HG03520 (cell line): Measurements from ENCODE around the gene KICS2.
"Not testable (repeated sequence)": the region's sequence is repeated elsewhere in the genome, so short reads cannot be mapped to it uniquely, and the experiment has no call there.

Experiments used
- ATAC-seq: cut with Tn5 transposase; IDR thresholded peaks from one replicate; pipeline ENCODE4 v1.9.1; 2021; ENCODE audit warnings: mild to moderate bottlenecking, moderate library complexity; ENCODE audit not compliant: unreplicated experiment

Gene KICS2

GRCh38 chr12:64217643-64218042, 4.5 kb downstream of the KICS2 start:
- ATAC-seq = not testable (repeated sequence)

GRCh38 chr12:64216239-64216638, 5.9 kb downstream of the KICS2 start:
- no peak for ATAC-seq

- no peak for ATAC-seq
Measured at GRCh38 chr12:64212119-64212746, 9.9 kb downstream of the KICS2 start.

- no peak for ATAC-seq
Measured at GRCh38 chr12:64207453-64207852, 14.6 kb downstream of the KICS2 start.

GRCh38 chr12:64205542-64205941, 16.6 kb downstream of the KICS2 start:
- no peak for ATAC-seq

- no peak for ATAC-seq
Measured at GRCh38 chr12:64203775-64204174, 18.3 kb downstream of the KICS2 start.

- ATAC-seq = no peak
Measured at GRCh38 chr12:64203036-64203435, 19.1 kb downstream of the KICS2 start.

- ATAC-seq = not testable (repeated sequence)
Measured at GRCh38 chr12:64195841-64196240, 26.3 kb downstream of the KICS2 start.

- ATAC-seq = no peak
Measured at GRCh38 chr12:64194333-64195149, 27.6 kb downstream of the KICS2 start.

GRCh38 chr12:64193931-64194330, 28.2 kb downstream of the KICS2 start:
- ATAC-seq = no peak

- peak; percentile 93 for ATAC-seq
Measured at GRCh38 chr12:64192644-64193444, 29.3 kb downstream of the KICS2 start.

GRCh38 chr12:64190140-64190539, 32.0 kb downstream of the KICS2 start:
- no peak for ATAC-seq

GRCh38 chr12:64189530-64189929, 32.6 kb downstream of the KICS2 start:
- no peak for ATAC-seq

GRCh38 chr12:64187794-64188193, 34.3 kb downstream of the KICS2 start:
- ATAC-seq = no peak

GRCh38 chr12:64187370-64187769, 34.7 kb downstream of the KICS2 start:
- ATAC-seq = no peak

- peak; percentile 99 for ATAC-seq
Measured at GRCh38 chr12:64186789-64187188, 35.3 kb downstream of the KICS2 start.

GRCh38 chr12:64184216-64184615, 37.9 kb downstream of the KICS2 start:
- ATAC-seq = no peak

- no peak for ATAC-seq
Measured at GRCh38 chr12:64181430-64182291, 40.4 kb downstream of the KICS2 start.

GRCh38 chr12:64180951-64181350, 41.1 kb downstream of the KICS2 start:
- no peak for ATAC-seq

- ATAC-seq = no peak
Measured at GRCh38 chr12:64178122-64178521, 44.0 kb downstream of the KICS2 start.

- ATAC-seq = no peak
Measured at GRCh38 chr12:64177001-64177400, 45.1 kb downstream of the KICS2 start.
